ENCODE measurements around the gene OR8B2. TPM values are rescaled to one million over a fixed set of nuclear protein-coding genes. Genes with fewer than 3 reads are reported as not detected.
"Not testable (repeated sequence)": the region's sequence is repeated elsewhere in the genome, so short reads cannot be mapped to it uniquely, and the experiment has no call there.

The OR8B2 gene
- total RNA-seq, 1 donor from 2014 or later, result not detected

DNA sequence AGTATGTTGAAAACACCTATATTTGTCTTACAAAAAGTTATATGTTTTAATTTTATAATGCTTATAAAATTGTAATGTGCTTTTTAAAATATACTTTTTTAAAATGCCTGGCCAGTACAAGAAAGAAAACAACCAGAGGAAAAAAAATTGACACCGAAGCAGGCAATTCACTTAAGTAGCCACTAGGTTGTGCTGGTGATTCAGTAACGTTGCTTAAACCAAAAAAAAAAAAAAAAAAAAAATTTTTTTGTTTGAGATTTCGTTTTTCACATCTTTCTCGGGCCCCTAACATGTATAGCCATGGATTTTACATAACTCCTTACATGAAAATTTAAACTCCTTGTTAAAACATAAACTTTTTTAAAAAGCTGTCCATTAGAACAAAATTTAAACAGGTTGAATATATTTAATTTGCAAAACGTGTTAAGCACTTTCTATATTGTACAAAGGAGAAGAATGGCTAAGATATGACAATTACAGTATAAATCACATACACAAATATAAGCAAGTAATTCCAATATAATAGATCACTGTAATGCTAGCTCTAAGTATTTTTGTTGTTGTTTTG, 31.1 kb upstream of the OR8B2 start:
- Mint-ChIP-seq H3K36me3 (ENCODE audit: low read depth, unreplicated experiment) (no peaks in the 10 kb centered on the region), H3K9me3 (ENCODE audit: unreplicated experiment) (no peaks in the 10 kb centered on the region), H3K4me3 (ENCODE audit: unreplicated experiment) (no peak overlapping the region), H3K27me3 (ENCODE audit: unreplicated experiment) (no peaks in the 10 kb centered on the region), H3K27ac (ENCODE audit: unreplicated experiment) (no peak overlapping the region), H3K4me1 (ENCODE audit: unreplicated experiment) (peaks cover 24% of the 10 kb centered on the region)
- TF ChIP-seq, protein P1, sequence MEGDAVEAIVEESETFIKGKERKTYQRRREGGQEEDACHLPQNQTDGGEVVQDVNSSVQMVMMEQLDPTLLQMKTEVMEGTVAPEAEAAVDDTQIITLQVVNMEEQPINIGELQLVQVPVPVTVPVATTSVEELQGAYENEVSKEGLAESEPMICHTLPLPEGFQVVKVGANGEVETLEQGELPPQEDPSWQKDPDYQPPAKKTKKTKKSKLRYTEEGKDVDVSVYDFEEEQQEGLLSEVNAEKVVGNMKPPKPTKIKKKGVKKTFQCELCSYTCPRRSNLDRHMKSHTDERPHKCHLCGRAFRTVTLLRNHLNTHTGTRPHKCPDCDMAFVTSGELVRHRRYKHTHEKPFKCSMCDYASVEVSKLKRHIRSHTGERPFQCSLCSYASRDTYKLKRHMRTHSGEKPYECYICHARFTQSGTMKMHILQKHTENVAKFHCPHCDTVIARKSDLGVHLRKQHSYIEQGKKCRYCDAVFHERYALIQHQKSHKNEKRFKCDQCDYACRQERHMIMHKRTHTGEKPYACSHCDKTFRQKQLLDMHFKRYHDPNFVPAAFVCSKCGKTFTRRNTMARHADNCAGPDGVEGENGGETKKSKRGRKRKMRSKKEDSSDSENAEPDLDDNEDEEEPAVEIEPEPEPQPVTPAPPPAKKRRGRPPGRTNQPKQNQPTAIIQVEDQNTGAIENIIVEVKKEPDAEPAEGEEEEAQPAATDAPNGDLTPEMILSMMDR (IDR thresholded peaks at IDR 0.05; ENCODE audit: unreplicated experiment), result peak; percentile 78
- no peak for DNase-seq (ENCODE audit: low spot score)

- no peaks in the 10 kb centered on the region for H3K27me3 Mint-ChIP-seq (ENCODE audit: unreplicated experiment)
Measured at GRCh38 chr11:124409906-124410305, 25.6 kb upstream of the OR8B2 start.

DNA sequence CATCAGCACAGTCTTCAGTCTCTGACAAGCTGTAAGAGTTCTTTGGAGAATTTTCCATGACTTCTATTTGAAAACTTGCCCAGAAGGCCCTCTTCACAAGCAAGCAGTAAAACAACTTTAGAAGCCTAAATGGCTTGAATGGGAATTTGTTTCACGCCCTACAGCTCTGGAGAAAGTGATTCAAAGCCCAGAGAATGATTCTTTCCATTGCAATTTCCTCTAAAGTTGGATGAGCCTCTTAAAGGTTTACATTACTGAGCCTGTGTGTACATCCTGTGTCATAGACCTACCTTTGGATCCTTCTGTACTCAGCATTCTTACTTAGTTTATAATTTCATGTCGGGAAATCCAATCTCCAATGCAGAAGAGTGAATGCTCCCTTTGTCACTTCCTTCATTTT, 21.3 kb upstream of the OR8B2 start:
- no peaks in the 10 kb centered on the region for H3K27me3 Mint-ChIP-seq (ENCODE audit: unreplicated experiment)
- no peak for DNase-seq (ENCODE audit: low spot score)

More at GRCh38 chr11:124409906-124410305, 25.6 kb upstream of the OR8B2 start:
- Mint-ChIP-seq H3K9me3 (ENCODE audit: unreplicated experiment) (no peaks in the 10 kb centered on the region), H3K36me3 (ENCODE audit: low read depth, unreplicated experiment) (peaks cover under 1% of the 10 kb centered on the region), H3K4me3 (ENCODE audit: unreplicated experiment) (no peak overlapping the region), H3K27ac (ENCODE audit: unreplicated experiment) (no peak overlapping the region), H3K4me1 (ENCODE audit: unreplicated experiment) (peaks cover 9% of the 10 kb centered on the region)
- TF ChIP-seq, protein P1 (IDR thresholded peaks at IDR 0.05; ENCODE audit: unreplicated experiment), result no peak
- DNase-seq (ENCODE audit: low spot score), result no peak

GRCh38 chr11:124403186-124403585, 18.9 kb upstream of the OR8B2 start:
- not testable (repeated sequence) for H3K27ac Mint-ChIP-seq (ENCODE audit: unreplicated experiment); H3K36me3 Mint-ChIP-seq (ENCODE audit: low read depth, unreplicated experiment); DNase-seq (ENCODE audit: low spot score); H3K4me1 Mint-ChIP-seq (ENCODE audit: unreplicated experiment); H3K4me3 Mint-ChIP-seq (ENCODE audit: unreplicated experiment); H3K9me3 Mint-ChIP-seq (ENCODE audit: unreplicated experiment); H3K27me3 Mint-ChIP-seq (ENCODE audit: unreplicated experiment)

More for the DNA sequence above, 21.3 kb upstream of the OR8B2 start:
- TF ChIP-seq, protein P1 (IDR thresholded peaks at IDR 0.05; ENCODE audit: unreplicated experiment), result no peak
- Mint-ChIP-seq H3K36me3 (ENCODE audit: low read depth, unreplicated experiment) (peaks cover 4% of the 10 kb centered on the region), H3K9me3 (ENCODE audit: unreplicated experiment) (no peaks in the 10 kb centered on the region), H3K4me3 (ENCODE audit: unreplicated experiment) (no peak overlapping the region), H3K4me1 (ENCODE audit: unreplicated experiment) (no peaks in the 10 kb centered on the region), H3K27ac (ENCODE audit: unreplicated experiment) (no peak overlapping the region)

- H3K9me3 Mint-ChIP-seq (ENCODE audit: unreplicated experiment), result no peaks in the 10 kb centered on the region
- H3K27me3 Mint-ChIP-seq (ENCODE audit: unreplicated experiment), result no peaks in the 10 kb centered on the region
- H3K4me1 Mint-ChIP-seq (ENCODE audit: unreplicated experiment), result no peaks in the 10 kb centered on the region
- no peak overlapping the region for H3K4me3 Mint-ChIP-seq (ENCODE audit: unreplicated experiment)
- TF ChIP-seq, protein P1 (IDR thresholded peaks at IDR 0.05; ENCODE audit: unreplicated experiment), result peak; percentile 86
- H3K36me3 Mint-ChIP-seq (ENCODE audit: low read depth, unreplicated experiment), result peaks cover 4% of the 10 kb centered on the region
- DNase-seq (ENCODE audit: low spot score), result peak; percentile 71
- H3K27ac Mint-ChIP-seq (ENCODE audit: unreplicated experiment), result peak overlapping the region; percentile 82
Measured at GRCh38 chr11:124402326-124402922, 18.1 kb upstream of the OR8B2 start.
